Amygdala (tissue), 56 donors: ENCODE results near the gene AIG1.
"Not testable (repeated sequence)": the region's sequence is repeated elsewhere in the genome, so short reads cannot be mapped to it uniquely, and the experiment has no call there.

Experiments
- DNase-seq, 56 donors: peaks; one replicate each; lab custom pipeline; 2025; lab: John Stamatoyannopoulos, UW

Gene AIG1

DNA sequence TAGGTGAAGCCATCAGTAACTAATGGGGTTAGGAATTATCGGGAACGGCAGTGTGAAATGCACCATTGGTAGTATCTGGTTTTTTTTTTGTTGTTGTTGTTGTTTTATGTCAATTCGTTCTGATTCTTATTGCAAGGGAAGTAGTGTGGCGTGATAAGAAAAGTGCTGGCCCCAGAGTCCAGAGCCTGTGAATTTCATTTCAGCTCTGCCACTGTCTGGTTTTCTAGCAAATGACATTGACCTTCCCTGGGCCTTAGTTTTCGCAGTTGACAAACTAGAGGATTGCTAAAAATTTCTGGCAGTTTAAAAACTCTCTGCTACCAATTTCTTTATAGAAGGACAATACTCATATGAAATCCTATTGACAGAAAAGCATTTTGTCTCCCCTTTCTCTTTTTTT is 161.6 kb downstream of the AIG1 start:
- DNase-seq: no peak

DNA sequence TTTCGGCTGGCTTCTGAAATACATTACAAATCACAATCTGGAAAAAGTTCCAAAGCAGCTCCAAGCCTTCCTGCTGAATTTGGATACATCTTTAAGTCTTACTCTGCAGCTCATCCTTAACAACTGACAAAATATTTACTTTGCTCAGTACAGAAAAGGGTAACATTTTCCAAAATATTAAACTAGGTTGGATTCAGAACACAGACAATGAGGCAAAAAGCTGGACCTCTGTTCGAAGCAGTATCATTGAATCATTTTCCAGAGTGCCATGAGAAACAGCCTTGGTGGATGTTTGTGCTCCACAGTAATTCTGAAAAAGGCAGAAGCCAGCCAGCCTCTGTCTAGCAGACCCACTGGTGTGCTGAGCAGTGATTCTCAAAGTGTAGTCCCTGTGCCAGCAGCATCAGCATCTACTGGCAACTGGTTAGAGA is 162.1 kb downstream of the AIG1 start:
- no peak for DNase-seq

- no peak for DNase-seq
Measured at GRCh38 chr6:143223895-143224294, 163.2 kb downstream of the AIG1 start.

GRCh38 chr6:143224516-143224915 is 163.8 kb downstream of the AIG1 start:
- DNase-seq: no peak

- DNase-seq: no peak
Measured at GRCh38 chr6:143225929-143226328, 165.2 kb downstream of the AIG1 start.

DNA sequence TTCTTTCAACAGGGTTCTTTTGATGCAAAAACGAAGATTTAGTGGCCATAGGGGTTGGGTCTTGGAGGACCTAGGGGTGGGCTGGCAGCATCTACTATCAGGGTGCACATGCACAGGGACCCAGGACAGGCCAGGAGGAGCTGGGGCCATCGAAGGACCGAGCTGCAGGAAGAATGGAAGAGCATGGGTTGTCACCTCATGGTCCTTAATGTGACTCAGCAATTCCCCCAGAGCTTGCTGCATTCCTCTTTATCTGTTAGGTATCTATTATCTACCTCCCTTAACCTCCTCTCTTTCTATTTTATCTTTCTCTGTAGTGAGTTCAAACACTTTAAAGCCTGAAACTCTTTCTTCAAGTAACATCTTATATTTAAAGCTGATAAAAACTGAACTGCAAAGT is 167.0 kb downstream of the AIG1 start:
- no peak for DNase-seq

- DNase-seq: no peak
Measured at GRCh38 chr6:143229400-143229799, 168.7 kb downstream of the AIG1 start.

DNA sequence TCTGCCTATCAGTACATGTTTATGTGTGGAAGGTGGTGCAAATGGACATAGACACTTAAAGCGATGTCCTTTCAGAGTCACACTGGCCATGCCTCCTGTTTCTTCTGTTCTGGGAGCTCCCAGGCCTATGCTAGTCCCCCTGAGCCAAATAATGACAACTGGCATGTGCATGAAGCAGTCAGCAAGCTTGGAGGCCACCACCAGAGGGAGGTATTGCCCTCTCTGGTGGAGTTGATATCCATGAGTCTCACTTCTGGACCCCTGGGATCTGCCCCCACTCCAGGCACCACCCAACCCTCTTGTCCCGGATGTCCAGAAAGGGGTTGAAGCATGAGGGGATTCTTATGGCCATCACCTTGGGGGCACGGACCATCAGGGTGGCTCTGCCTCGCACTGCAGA is 172.2 kb downstream of the AIG1 start:
- DNase-seq: peak in 2 of 56 donors; percentile 1 to 9

DNA sequence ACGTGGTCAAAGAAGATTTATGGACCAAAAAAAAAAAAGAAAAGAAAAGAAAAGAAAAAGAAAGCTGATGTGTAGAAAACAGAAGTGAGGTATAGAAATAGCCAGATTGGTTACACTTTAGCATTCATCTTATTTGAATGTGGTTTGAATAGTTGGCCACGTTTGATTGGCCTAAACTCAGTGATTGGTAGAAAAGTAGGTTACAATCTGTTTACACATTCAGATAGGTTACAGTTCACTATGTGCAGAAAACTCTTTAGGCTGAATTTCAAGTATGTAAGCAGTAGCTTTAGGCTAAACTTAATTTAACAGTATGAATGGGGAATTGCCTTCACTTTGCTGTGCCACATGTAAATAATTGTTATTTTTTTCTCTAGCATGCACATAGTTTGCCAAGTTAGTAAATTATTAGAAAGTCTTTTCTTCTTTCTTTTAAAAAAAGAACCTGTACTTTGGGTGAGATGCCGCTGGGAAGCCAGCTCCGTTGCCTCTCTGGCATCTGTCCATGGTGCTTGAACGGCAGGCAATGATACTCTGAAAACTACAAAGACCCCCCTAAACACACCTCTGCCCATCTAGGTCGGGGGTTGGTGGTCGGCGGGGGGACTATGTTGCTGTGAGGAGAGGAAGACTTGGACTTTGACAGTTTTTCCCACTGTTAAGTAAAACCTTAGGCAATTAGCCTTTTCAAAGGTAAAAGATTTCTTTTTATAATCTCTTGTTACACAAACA is 173.0 kb downstream of the AIG1 start:
- no peak for DNase-seq

- no peak for DNase-seq
Measured at GRCh38 chr6:143234734-143235133, 174.0 kb downstream of the AIG1 start.

DNA sequence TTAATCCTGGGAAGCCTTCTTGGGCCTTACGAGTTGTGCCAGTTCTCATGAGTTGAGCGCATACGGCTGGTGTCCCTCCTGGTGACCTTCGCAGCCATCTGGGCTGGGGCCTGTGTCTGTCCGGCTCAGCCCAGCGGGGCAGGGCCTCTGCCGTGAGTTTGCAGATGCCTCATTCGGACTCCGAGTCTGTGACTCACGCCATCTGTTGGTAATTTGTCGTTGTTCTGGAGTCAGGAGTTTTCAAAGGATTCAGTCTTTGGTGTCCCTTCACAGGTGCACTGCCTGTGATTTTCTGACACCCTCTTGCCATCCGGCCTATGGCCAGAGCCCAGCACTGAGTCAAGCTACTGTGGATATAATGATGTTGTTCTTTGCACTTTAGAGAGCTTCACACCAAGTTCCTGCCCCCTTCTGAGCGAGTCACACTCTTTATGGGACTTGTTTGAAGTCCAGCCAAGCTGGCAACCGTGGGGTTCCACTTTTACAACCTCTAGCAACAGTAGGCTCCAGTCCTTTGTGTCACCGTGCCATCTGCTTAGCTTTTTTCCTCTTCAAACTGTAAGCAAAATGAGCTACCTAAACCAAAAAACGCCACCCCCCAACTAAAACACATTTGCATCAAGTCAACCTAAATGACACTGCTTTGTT is 175.6 kb downstream of the AIG1 start:
- no peak for DNase-seq

DNA sequence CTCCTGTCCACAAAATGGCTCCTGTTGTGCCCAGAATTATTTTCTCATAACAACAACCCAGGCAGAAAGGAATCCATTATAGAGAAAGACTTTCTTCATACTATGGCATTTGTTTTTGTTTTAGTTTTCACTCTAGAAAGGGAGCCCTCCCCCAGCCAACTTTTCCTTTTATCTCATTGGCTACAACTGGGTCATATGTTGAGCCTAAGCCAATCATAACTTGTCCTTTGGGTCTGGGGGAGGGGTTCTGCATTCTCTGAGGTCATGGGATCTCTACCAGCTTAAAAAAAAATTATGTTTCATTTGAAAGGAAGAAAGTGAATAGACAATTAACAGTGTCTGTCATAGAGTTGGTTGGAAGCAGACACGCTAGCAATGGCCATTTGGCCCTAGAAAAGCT is 177.6 kb downstream of the AIG1 start:
- no peak for DNase-seq

- DNase-seq: no peak
Measured at GRCh38 chr6:143241111-143241510, 180.4 kb downstream of the AIG1 start.

DNA sequence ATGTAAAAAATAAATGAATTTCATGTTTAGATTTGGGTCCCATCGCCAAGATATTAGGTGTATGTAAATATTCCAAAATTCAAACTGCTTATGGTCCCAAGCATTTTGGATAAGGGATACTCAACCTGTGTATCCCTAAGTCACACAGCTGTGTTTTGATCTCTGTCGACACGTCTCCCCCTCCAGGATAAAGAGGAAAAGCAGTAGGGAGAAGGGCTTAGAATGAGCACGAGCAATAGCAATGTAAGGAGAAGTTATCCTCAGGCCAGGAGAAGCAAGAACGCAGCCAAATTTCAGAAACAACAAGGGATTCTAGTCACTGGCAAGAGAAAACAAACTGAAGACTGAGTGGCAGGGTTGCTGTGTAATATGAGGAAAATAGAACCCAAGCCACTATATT is 181.2 kb downstream of the AIG1 start:
- DNase-seq: no peak

DNA sequence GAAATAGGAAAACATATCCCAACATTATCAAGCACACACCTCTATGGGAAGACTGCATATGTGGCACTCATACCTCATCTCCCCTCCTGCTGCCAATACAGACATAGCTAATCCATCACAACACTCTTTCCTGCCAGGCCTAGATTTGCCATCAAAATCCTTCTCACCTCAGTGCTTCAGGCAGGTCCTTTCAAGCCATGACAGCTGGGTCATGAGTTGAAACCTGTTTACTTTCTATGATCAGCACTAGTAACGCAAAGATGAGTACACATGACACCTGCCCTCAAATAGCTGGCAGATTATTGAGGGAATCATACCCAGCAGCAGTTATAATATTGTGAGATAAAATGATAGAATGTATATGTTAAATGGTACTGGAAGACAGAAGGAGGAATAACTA is 183.1 kb downstream of the AIG1 start:
- no peak for DNase-seq

DNA sequence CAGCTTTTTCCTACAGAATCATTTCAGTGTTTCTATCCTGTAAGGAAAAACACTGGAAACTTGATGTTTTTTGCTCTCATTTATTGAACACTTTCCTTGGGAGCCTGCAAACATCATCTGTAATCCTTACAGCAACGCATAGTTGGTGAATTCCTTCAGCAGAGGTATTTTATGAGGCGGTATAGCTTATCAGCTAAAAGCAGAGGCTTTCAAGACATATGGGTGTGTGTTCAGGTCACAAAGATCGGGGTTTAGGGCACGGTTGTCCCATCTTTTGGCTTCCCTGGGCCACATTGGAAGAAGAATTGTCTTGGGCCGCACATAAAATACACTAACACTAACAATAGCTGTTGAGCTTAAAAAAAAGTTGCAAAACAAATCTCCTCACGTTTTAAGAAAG is 185.0 kb downstream of the AIG1 start:
- DNase-seq: no peak

- DNase-seq: not testable (repeated sequence)
Measured at GRCh38 chr6:143246166-143246775, 185.6 kb downstream of the AIG1 start.

DNA sequence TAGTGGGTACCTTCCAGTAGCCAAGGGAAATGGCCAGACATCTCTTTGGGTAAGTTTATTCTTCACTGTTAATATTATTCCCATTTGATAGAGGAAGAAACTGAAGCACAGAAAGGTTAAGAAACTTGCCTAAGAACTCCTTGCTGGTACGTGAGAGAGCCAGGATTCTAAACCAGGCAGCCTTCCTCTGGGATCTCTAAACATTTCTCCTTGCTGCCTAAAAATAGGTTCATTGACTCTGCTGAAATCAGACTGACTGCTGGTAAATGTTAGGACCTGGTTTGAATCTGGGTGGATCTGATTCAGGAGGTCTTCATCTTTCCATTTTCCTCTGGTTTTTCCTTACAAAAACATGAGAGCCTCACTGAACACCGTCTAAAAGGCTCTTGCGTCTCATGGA is 186.9 kb downstream of the AIG1 start:
- DNase-seq: no peak

GRCh38 chr6:143248359-143248758 is 187.7 kb downstream of the AIG1 start:
- DNase-seq: no peak

- DNase-seq: no peak
Measured at GRCh38 chr6:143251288-143251687, 190.6 kb downstream of the AIG1 start.

GRCh38 chr6:143252961-143253360 is 192.3 kb downstream of the AIG1 start:
- no peak for DNase-seq

DNA sequence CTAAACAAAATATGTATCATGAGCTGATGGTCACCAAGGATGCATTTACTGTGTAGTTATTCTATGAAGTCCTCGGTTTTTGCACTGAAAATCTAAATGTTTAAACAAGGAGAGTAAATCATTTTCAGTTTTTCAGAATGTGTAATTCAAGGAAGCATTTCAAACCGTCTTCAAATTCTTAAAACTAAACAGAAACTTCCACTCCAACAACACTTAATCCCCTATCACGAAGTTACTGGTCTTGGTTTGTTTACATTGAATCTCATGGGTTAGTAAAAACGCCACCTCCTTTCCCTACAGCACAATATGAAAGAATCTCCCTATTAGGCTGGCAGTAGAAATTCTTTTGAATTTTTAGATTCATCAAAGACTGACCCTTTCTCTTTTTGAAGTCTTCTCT is 192.9 kb downstream of the AIG1 start:
- DNase-seq: no peak
